Measurements from ENCODE around the gene FCRL5. TPM values are rescaled to one million over a fixed set of nuclear protein-coding genes. Genes with fewer than 3 reads are reported as not detected.

FCRL5 gene
- polyA plus RNA-seq, 2 of the 4 experiments (the other 2 are of a cell fraction): not detected

GRCh38 chr1:157584503-157584902 lies 32.2 kb upstream of the FCRL5 start:
- H3K4me1 ChIP-seq: no peaks in the 10 kb centered on the region
- H3K9me3 ChIP-seq: no peaks in the 10 kb centered on the region
- ChIA-PET CTCF (interaction anchor here (0.8 kb wide), 1 partner anchor 9 kb away, joined by 3 read pairs; no protein-coding TSS in a partner anchor), POLR2A (no interaction called here)
- ATAC-seq (no peak), FAIRE-seq (no peak), DNase-seq (ENCODE audit: low read depth in 1 of 2, low spot score in 1 of 2) (no peak)
- WGBS (ENCODE audit: missing lambda C conversion rate): 35% methylated on average over 3 of the region's 3 CpGs
- H3K27ac ChIP-seq: no peak overlapping the region
- no peak overlapping the region for H3K4me2 ChIP-seq
- TF ChIP-seq NFE2L2 (conservative IDR thresholded peaks at IDR 0.05; ENCODE audit: low read length) (no peak), POLR2A (IDR thresholded peaks at IDR 0.05; ENCODE audit: low read length) (no peak)
- H3K4me3 ChIP-seq: no peak overlapping the region

DNA sequence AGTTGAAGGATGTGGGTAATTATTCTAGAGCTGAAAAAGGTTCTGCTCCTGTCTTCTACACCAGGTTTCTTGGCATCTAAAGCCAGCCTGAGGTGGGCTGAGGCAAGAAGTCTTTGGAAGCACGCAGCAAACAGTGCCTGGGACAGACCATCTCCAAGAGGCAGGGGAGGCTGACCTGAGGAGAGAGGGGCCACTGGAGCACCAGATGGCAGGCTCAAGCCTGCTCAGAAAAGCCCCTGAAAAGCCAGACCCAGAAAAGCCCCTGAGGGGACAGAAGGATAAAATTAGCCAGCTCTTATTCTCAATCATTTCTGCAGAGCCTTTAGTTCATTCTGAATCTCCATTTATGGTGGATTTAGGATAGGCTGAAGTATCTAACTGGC lies 28.5 kb upstream of the FCRL5 start:
- peak in 1 of 2 experiments; percentile 23; a peak in 1 of 6 replicates for ATAC-seq
- TF ChIP-seq ZFP36 (IDR thresholded peaks at IDR 0.05; ENCODE audit: borderline replicate concordance, partially characterized antibody) (no peak), HEYL (CRISPR knock-in tag; IDR thresholded peaks at IDR 0.05) (no peak), MAFK (IDR thresholded peaks at IDR 0.05; ENCODE audit: partially characterized antibody) (no peak), ATOH8 (CRISPR knock-in tag; IDR thresholded peaks at IDR 0.05; ENCODE audit: low read depth) (no peak), NFE2L2 (conservative IDR thresholded peaks at IDR 0.05; ENCODE audit: low read length) (no peak), RNF2 (IDR thresholded peaks at IDR 0.05; ENCODE audit: borderline replicate concordance, low read depth) (no peak), SREBF2 (IDR thresholded peaks at IDR 0.05) (no peak), CBX8 (IDR thresholded peaks at IDR 0.05) (no peak), SMC3 (IDR thresholded peaks at IDR 0.05) (no peak), RCOR1 (IDR thresholded peaks at IDR 0.05; ENCODE audit: low read depth, low read length) (no peak), CHD4 (IDR thresholded peaks at IDR 0.05; ENCODE audit: borderline replicate concordance) (no peak), REST (IDR thresholded peaks at IDR 0.05) (no peak), HDAC2 (IDR thresholded peaks at IDR 0.05) (no peak), EHF (CRISPR knock-in tag; IDR thresholded peaks at IDR 0.05) (no peak), CBX2 (IDR thresholded peaks at IDR 0.05; ENCODE audit: borderline replicate concordance, low read depth) (no peak)
- TF ChIP-seq, protein P1, sequence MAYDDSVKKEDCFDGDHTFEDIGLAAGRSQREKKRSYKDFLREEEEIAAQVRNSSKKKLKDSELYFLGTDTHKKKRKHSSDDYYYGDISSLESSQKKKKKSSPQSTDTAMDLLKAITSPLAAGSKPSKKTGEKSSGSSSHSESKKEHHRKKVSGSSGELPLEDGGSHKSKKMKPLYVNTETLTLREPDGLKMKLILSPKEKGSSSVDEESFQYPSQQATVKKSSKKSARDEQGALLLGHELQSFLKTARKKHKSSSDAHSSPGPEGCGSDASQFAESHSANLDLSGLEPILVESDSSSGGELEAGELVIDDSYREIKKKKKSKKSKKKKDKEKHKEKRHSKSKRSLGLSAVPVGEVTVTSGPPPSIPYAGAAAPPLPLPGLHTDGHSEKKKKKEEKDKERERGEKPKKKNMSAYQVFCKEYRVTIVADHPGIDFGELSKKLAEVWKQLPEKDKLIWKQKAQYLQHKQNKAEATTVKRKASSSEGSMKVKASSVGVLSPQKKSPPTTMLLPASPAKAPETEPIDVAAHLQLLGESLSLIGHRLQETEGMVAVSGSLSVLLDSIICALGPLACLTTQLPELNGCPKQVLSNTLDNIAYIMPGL (CRISPR knock-in tag; IDR thresholded peaks at IDR 0.05; ENCODE audit: borderline replicate concordance): no peak
- TF ChIP-seq, protein P2, sequence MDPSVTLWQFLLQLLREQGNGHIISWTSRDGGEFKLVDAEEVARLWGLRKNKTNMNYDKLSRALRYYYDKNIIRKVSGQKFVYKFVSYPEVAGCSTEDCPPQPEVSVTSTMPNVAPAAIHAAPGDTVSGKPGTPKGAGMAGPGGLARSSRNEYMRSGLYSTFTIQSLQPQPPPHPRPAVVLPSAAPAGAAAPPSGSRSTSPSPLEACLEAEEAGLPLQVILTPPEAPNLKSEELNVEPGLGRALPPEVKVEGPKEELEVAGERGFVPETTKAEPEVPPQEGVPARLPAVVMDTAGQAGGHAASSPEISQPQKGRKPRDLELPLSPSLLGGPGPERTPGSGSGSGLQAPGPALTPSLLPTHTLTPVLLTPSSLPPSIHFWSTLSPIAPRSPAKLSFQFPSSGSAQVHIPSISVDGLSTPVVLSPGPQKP (IDR thresholded peaks at IDR 0.05; ENCODE audit: low read depth, low read length): no peak
- DNase-seq (ENCODE audit: low read depth in 1 of 2, low spot score in 1 of 2): no peak
- ChIA-PET POLR2A (no interaction called here), CTCF (interaction anchor here (0.7 to 4.5 kb wide), 27 partner anchors 8 to 544 kb away, joined by 3 to 43 read pairs (median 5); no protein-coding TSS in a partner anchor)
- WGBS (ENCODE audit: missing lambda C conversion rate): 0% methylated on average over 1 of the region's 1 CpG
- H3K4me1 ChIP-seq: no peaks in the 10 kb centered on the region
- H3K4me3 ChIP-seq: no peak overlapping the region
- H3K27ac ChIP-seq: no peak overlapping the region
- no peak for FAIRE-seq
- no peak overlapping the region for H3K4me2 ChIP-seq
- H3K9me3 ChIP-seq: no peaks in the 10 kb centered on the region
